WTC11 (cell line): Measurements from ENCODE around the gene PRKN. TPM values are rescaled to one million over a fixed set of nuclear protein-coding genes. Genes with fewer than 3 reads are reported as not detected.

Source experiments
- ATAC-seq: fragments of 200-7000 bp; cut with Tn5 transposase; 2 replicates; pipeline ENCODE4 v1.10.0; 2021; ENCODE audit warnings: mild to moderate bottlenecking, moderate library complexity
- CTCF ChIA-PET: fragments of 300-600 bp; sonication (Branson Sonifier 250); formaldehyde crosslinking; loops from one replicate; lab custom pipeline; 2021; ENCODE audit warnings: antibody characterized with exemption; lab: Charles Lee
- POLR2A ChIA-PET: fragments of 350-600 bp; sonication (Branson Sonifier 250); formaldehyde crosslinking; loops from one replicate; lab custom pipeline; 2021; ENCODE audit warnings: antibody characterized with exemption; lab: Charles Lee
- DNase-seq: peaks from one replicate; pipeline ENCODE4 v3.0.0; 2021; ENCODE audit warnings: low spot score
- H3K27ac Mint-ChIP-seq: 2 replicates; pipeline ENCODE4 v1.8.0; 2021; ENCODE audit warnings: mixed read lengths
- H3K27me3 Mint-ChIP-seq: 2 replicates; pipeline ENCODE4 v1.8.0; 2021; ENCODE audit warnings: low read depth, mild to moderate bottlenecking, moderate library complexity, mixed read lengths
- H3K36me3 Mint-ChIP-seq: 2 replicates; pipeline ENCODE4 v1.8.0; 2021; ENCODE audit warnings: mixed read lengths
- H3K4me1 Mint-ChIP-seq: 2 replicates; pipeline ENCODE4 v1.8.0; 2022; ENCODE audit warnings: mixed read lengths
- H3K4me3 Mint-ChIP-seq: 2 replicates; pipeline ENCODE4 v1.8.0; 2021; ENCODE audit warnings: mild to moderate bottlenecking, moderate library complexity, mixed read lengths
- H3K9me3 Mint-ChIP-seq: 2 replicates; pipeline ENCODE4 v1.8.0; 2021; ENCODE audit warnings: mixed read lengths
- ATF1 ChIP-seq: sonication (generic); formaldehyde crosslinking; IDR thresholded peaks from 2 replicates; pipeline ENCODE4 v1.8.1; 2023; ENCODE audit warnings: mild to moderate bottlenecking, moderate library complexity, missing genetic modification reagents
- GRHL2 ChIP-seq: fragments of 250-450 bp; sonication (Bioruptor Pico); IDR thresholded peaks from 2 replicates; pipeline ENCODE4 v1.8.0; 2022; ENCODE audit warnings: mild to moderate bottlenecking, moderate library complexity; ENCODE audit not compliant: insufficient replicate concordance, severe bottlenecking
- JUN ChIP-seq: sonication (generic); formaldehyde crosslinking; IDR thresholded peaks from 2 replicates; pipeline ENCODE4 v1.8.0; 2023; ENCODE audit warnings: mild to moderate bottlenecking, missing genetic modification reagents
- SMAD4 ChIP-seq: sonication (generic); formaldehyde crosslinking; IDR thresholded peaks from 2 replicates; pipeline ENCODE4 v1.8.0; 2022; ENCODE audit warnings: mild to moderate bottlenecking, missing genetic modification reagents
- ZNF232 ChIP-seq: sonication (generic); formaldehyde crosslinking; IDR thresholded peaks from 2 replicates; pipeline ENCODE4 v1.8.0; 2022; ENCODE audit warnings: mild to moderate bottlenecking, missing genetic modification reagents
- ZNF263 ChIP-seq: sonication (generic); formaldehyde crosslinking; IDR thresholded peaks from 2 replicates; pipeline ENCODE4 v1.8.1; 2022; ENCODE audit warnings: low read depth, mild to moderate bottlenecking, moderate library complexity, missing genetic modification reagents
- ZNF423 ChIP-seq: fragments of 250-450 bp; sonication (Bioruptor Pico); IDR thresholded peaks from 2 replicates; pipeline ENCODE4 v2.1.2; 2022; ENCODE audit warnings: mild to moderate bottlenecking, moderate library complexity
- total RNA-seq: library from RNA; stranded (reverse); gene quantifications from 3 replicates; pipeline ENCODE4 v1.2.3, GENCODE V29; 2021
- TF ChIP-seq, protein P1 (sequence below): sonication (generic); formaldehyde crosslinking; IDR thresholded peaks from 2 replicates; pipeline ENCODE4 v1.8.0; 2022; ENCODE audit warnings: mild to moderate bottlenecking, missing genetic modification reagents
- TF ChIP-seq, protein P2 (sequence below): sonication (generic); formaldehyde crosslinking; IDR thresholded peaks from 2 replicates; pipeline ENCODE4 v1.8.1; 2023; ENCODE audit warnings: mild to moderate bottlenecking, missing genetic modification reagents
- TF ChIP-seq, protein P3 (sequence below): sonication (generic); formaldehyde crosslinking; IDR thresholded peaks from 2 replicates; pipeline ENCODE4 v1.8.0; 2023; ENCODE audit warnings: missing genetic modification reagents, mild to moderate bottlenecking, borderline replicate concordance
- TF ChIP-seq, protein P4 (sequence below): fragments of 250-450 bp; sonication (Bioruptor Pico); IDR thresholded peaks from 2 replicates; pipeline ENCODE4 v1.9.0; 2021; ENCODE audit warnings: mild to moderate bottlenecking, borderline replicate concordance
- TF ChIP-seq, protein P5 (sequence below): sonication (generic); formaldehyde crosslinking; conservative IDR thresholded peaks from 2 replicates; pipeline ENCODE4 v1.8.1; 2022; ENCODE audit warnings: mild to moderate bottlenecking, missing genetic modification reagents
- TF ChIP-seq, protein P6 (sequence below): sonication (generic); formaldehyde crosslinking; IDR thresholded peaks from 2 replicates; pipeline ENCODE4 v1.8.1; 2023; ENCODE audit warnings: mild to moderate bottlenecking, missing genetic modification reagents

The PRKN gene
- total RNA-seq, 1 experiment from 2014 or later: 0.59 TPM

DNA sequence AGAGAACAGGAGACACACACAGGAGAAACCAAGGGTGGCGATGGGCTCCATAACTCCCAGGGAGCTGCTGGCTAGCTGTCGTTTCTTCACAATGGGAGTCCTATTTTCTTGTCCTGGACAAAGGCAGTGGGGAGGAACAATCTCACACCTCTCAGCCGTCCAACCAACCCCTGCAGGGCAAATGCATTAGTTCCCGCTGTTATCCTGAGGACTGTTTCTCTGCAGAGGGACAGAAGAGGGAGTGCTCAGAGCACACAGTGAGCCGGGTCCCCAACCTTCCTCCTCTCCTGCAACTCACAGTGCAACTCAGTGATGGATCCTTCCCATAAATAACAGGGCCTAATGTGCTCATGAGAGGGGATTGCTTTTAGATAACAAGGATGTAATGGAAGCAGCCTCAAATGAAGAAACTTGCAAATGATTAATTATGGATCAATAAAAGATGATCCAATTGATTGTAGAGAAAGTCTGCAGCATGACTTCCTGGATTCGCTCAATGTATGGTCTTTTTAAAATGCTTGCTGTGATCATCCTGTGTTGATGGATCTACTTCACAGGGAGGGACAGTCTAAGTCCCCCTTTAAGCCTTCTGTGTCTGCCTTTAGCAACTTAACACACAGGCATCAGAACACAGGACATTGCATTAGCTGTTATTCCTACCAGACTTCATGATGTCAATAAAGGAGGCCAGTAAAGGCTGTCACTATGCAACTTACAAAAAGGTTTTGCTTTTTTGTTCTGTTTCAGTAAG, 1000.3 kb downstream of the PRKN start:
- Mint-ChIP-seq H3K27me3 (no peaks in the 10 kb centered on the region), H3K9me3 (peaks cover 16% of the 10 kb centered on the region), H3K27ac (no peak overlapping the region), H3K36me3 (peaks cover 11% of the 10 kb centered on the region), H3K4me3 (no peak overlapping the region), H3K4me1 (peaks cover 16% of the 10 kb centered on the region)
- peak; percentile 98 for ATAC-seq
- peak; percentile 38 for DNase-seq
- POLR2A ChIA-PET: no interaction called here
- CTCF ChIA-PET: interaction anchor here (0.7 kb wide), 1 partner anchor 210 kb away, joined by 3 read pairs; no protein-coding TSS in a partner anchor
- TF ChIP-seq, protein P1, sequence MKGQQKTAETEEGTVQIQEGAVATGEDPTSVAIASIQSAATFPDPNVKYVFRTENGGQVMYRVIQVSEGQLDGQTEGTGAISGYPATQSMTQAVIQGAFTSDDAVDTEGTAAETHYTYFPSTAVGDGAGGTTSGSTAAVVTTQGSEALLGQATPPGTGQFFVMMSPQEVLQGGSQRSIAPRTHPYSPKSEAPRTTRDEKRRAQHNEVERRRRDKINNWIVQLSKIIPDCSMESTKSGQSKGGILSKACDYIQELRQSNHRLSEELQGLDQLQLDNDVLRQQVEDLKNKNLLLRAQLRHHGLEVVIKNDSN (CRISPR knock-in tag): no peak
- TF ChIP-seq ZNF423 (CRISPR knock-in tag) (peak; percentile 86), ZNF263 (CRISPR knock-in tag) (0 out of 2 replicates have a peak, but pooled peaks have one; percentile 52)

DNA sequence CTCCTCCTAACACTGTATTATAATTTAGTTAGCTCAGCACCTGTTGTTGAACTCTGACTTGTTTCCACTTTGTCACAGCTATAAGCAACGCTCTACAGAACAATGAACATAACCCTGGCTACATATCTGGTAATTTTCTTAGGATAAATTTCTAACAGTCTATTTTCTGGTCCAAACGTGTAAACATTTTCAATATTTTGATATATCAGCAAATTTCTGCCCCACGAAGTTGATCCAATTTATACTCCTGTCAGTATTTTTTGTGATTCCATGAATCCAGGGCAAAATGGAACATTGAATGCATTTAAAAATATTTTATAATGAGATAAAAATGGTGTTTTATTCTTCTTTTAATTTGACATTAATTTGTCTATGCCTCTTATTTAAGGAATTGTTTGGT, 1005.2 kb downstream of the PRKN start:
- H3K27me3 Mint-ChIP-seq: no peaks in the 10 kb centered on the region
- no peak overlapping the region for H3K4me3 Mint-ChIP-seq
- H3K27ac Mint-ChIP-seq: no peak overlapping the region
- peaks cover 11% of the 10 kb centered on the region for H3K4me1 Mint-ChIP-seq
- H3K36me3 Mint-ChIP-seq: no peaks in the 10 kb centered on the region
- DNase-seq (no peak), ATAC-seq (no peak)
- no peaks in the 10 kb centered on the region for H3K9me3 Mint-ChIP-seq
- ChIA-PET CTCF (no interaction called here), POLR2A (no interaction called here)
- no peak for TF ChIP-seq GRHL2 (CRISPR knock-in tag)
- no peak for TF ChIP-seq SMAD4 (CRISPR knock-in tag)
- TF ChIP-seq, protein P2, sequence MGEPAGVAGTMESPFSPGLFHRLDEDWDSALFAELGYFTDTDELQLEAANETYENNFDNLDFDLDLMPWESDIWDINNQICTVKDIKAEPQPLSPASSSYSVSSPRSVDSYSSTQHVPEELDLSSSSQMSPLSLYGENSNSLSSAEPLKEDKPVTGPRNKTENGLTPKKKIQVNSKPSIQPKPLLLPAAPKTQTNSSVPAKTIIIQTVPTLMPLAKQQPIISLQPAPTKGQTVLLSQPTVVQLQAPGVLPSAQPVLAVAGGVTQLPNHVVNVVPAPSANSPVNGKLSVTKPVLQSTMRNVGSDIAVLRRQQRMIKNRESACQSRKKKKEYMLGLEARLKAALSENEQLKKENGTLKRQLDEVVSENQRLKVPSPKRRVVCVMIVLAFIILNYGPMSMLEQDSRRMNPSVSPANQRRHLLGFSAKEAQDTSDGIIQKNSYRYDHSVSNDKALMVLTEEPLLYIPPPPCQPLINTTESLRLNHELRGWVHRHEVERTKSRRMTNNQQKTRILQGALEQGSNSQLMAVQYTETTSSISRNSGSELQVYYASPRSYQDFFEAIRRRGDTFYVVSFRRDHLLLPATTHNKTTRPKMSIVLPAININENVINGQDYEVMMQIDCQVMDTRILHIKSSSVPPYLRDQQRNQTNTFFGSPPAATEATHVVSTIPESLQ: no peak
- TF ChIP-seq ATF1 (CRISPR knock-in tag): no peak
- TF ChIP-seq, protein P3, sequence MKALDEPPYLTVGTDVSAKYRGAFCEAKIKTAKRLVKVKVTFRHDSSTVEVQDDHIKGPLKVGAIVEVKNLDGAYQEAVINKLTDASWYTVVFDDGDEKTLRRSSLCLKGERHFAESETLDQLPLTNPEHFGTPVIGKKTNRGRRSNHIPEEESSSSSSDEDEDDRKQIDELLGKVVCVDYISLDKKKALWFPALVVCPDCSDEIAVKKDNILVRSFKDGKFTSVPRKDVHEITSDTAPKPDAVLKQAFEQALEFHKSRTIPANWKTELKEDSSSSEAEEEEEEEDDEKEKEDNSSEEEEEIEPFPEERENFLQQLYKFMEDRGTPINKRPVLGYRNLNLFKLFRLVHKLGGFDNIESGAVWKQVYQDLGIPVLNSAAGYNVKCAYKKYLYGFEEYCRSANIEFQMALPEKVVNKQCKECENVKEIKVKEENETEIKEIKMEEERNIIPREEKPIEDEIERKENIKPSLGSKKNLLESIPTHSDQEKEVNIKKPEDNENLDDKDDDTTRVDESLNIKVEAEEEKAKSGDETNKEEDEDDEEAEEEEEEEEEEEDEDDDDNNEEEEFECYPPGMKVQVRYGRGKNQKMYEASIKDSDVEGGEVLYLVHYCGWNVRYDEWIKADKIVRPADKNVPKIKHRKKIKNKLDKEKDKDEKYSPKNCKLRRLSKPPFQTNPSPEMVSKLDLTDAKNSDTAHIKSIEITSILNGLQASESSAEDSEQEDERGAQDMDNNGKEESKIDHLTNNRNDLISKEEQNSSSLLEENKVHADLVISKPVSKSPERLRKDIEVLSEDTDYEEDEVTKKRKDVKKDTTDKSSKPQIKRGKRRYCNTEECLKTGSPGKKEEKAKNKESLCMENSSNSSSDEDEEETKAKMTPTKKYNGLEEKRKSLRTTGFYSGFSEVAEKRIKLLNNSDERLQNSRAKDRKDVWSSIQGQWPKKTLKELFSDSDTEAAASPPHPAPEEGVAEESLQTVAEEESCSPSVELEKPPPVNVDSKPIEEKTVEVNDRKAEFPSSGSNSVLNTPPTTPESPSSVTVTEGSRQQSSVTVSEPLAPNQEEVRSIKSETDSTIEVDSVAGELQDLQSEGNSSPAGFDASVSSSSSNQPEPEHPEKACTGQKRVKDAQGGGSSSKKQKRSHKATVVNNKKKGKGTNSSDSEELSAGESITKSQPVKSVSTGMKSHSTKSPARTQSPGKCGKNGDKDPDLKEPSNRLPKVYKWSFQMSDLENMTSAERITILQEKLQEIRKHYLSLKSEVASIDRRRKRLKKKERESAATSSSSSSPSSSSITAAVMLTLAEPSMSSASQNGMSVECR (CRISPR knock-in tag): no peak
- TF ChIP-seq ZNF232: no peak
- TF ChIP-seq, protein P4, sequence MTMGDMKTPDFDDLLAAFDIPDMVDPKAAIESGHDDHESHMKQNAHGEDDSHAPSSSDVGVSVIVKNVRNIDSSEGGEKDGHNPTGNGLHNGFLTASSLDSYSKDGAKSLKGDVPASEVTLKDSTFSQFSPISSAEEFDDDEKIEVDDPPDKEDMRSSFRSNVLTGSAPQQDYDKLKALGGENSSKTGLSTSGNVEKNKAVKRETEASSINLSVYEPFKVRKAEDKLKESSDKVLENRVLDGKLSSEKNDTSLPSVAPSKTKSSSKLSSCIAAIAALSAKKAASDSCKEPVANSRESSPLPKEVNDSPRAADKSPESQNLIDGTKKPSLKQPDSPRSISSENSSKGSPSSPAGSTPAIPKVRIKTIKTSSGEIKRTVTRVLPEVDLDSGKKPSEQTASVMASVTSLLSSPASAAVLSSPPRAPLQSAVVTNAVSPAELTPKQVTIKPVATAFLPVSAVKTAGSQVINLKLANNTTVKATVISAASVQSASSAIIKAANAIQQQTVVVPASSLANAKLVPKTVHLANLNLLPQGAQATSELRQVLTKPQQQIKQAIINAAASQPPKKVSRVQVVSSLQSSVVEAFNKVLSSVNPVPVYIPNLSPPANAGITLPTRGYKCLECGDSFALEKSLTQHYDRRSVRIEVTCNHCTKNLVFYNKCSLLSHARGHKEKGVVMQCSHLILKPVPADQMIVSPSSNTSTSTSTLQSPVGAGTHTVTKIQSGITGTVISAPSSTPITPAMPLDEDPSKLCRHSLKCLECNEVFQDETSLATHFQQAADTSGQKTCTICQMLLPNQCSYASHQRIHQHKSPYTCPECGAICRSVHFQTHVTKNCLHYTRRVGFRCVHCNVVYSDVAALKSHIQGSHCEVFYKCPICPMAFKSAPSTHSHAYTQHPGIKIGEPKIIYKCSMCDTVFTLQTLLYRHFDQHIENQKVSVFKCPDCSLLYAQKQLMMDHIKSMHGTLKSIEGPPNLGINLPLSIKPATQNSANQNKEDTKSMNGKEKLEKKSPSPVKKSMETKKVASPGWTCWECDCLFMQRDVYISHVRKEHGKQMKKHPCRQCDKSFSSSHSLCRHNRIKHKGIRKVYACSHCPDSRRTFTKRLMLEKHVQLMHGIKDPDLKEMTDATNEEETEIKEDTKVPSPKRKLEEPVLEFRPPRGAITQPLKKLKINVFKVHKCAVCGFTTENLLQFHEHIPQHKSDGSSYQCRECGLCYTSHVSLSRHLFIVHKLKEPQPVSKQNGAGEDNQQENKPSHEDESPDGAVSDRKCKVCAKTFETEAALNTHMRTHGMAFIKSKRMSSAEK (CRISPR knock-in tag): no peak
- TF ChIP-seq JUN (CRISPR knock-in tag): no peak
- TF ChIP-seq, protein P5, sequence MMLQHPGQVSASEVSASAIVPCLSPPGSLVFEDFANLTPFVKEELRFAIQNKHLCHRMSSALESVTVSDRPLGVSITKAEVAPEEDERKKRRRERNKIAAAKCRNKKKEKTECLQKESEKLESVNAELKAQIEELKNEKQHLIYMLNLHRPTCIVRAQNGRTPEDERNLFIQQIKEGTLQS: no peak
- TF ChIP-seq, protein P6, sequence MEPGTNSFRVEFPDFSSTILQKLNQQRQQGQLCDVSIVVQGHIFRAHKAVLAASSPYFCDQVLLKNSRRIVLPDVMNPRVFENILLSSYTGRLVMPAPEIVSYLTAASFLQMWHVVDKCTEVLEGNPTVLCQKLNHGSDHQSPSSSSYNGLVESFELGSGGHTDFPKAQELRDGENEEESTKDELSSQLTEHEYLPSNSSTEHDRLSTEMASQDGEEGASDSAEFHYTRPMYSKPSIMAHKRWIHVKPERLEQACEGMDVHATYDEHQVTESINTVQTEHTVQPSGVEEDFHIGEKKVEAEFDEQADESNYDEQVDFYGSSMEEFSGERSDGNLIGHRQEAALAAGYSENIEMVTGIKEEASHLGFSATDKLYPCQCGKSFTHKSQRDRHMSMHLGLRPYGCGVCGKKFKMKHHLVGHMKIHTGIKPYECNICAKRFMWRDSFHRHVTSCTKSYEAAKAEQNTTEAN: no peak
